Neural crest cell (in vitro differentiated cells): ENCODE results near the gene HTRA1. TPM values are rescaled to one million over a fixed set of nuclear protein-coding genes. Genes with fewer than 3 reads are reported as not detected.

Source experiments
- DNase-seq: peaks from one replicate; pipeline ENCODE4 v3.0.0; 2021; ENCODE audit warnings: low read depth, mixed read lengths, low spot score
- H3K27ac Mint-ChIP-seq: one replicate; pipeline ENCODE4 v1.8.0; 2021; ENCODE audit warnings: mild to moderate bottlenecking, mixed read lengths; ENCODE audit not compliant: unreplicated experiment
- H3K27me3 Mint-ChIP-seq: 2 replicates; pipeline ENCODE4 v1.8.0; 2021; ENCODE audit warnings: low read depth, mild to moderate bottlenecking, mixed read lengths
- H3K36me3 Mint-ChIP-seq: 2 replicates; pipeline ENCODE4 v1.8.0; 2021; ENCODE audit warnings: low read depth, mild to moderate bottlenecking, mixed read lengths
- H3K4me1 Mint-ChIP-seq: 2 replicates; pipeline ENCODE4 v1.8.0; 2021; ENCODE audit warnings: mixed read lengths
- H3K4me3 Mint-ChIP-seq: one replicate; pipeline ENCODE4 v1.8.0; 2021; ENCODE audit warnings: mild to moderate bottlenecking, mixed read lengths
- H3K9me3 Mint-ChIP-seq: 2 replicates; pipeline ENCODE4 v1.8.0; 2021; ENCODE audit warnings: mixed read lengths
- total RNA-seq: library from RNA; stranded (reverse); gene quantifications from 2 replicates; pipeline ENCODE4 v1.2.1, GENCODE V29; 2021
- TF ChIP-seq, protein P1 (sequence below): fragments of 200-600 bp; sonication (generic); conservative IDR thresholded peaks from 2 replicates; pipeline ENCODE4 v1.5.0; 2021; ENCODE audit warnings: antibody characterized with exemption, mild to moderate bottlenecking

Gene HTRA1
- total RNA-seq, 1 donor from 2014 or later, result 8.2 TPM

DNA sequence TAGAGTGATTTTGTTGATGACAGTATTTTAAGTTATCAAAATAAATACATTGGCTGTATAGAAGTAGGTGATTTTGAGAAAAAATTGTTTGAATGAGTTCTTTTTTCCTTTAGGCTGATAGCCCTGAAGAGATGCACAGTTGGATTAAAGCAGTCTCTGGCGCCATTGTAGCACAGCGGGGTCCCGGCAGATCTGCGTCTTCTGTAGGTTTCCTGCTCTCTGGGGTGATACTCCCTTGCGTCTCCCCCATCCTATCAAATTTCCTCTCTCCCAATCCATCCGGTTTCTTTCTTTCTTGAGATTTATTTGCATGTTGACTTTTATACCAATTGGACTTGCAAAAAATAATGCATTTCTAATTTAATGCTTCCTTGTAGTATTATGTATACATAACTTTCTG is 34.5 kb upstream of the HTRA1 start:
- no peak for DNase-seq
- no peaks in the 10 kb centered on the region for H3K4me1 Mint-ChIP-seq
- H3K27ac Mint-ChIP-seq, result no peak overlapping the region
- H3K27me3 Mint-ChIP-seq, result no peaks in the 10 kb centered on the region
- peaks cover 4% of the 10 kb centered on the region for H3K36me3 Mint-ChIP-seq
- H3K4me3 Mint-ChIP-seq, result no peak overlapping the region
- no peaks in the 10 kb centered on the region for H3K9me3 Mint-ChIP-seq
- TF ChIP-seq, protein P1, sequence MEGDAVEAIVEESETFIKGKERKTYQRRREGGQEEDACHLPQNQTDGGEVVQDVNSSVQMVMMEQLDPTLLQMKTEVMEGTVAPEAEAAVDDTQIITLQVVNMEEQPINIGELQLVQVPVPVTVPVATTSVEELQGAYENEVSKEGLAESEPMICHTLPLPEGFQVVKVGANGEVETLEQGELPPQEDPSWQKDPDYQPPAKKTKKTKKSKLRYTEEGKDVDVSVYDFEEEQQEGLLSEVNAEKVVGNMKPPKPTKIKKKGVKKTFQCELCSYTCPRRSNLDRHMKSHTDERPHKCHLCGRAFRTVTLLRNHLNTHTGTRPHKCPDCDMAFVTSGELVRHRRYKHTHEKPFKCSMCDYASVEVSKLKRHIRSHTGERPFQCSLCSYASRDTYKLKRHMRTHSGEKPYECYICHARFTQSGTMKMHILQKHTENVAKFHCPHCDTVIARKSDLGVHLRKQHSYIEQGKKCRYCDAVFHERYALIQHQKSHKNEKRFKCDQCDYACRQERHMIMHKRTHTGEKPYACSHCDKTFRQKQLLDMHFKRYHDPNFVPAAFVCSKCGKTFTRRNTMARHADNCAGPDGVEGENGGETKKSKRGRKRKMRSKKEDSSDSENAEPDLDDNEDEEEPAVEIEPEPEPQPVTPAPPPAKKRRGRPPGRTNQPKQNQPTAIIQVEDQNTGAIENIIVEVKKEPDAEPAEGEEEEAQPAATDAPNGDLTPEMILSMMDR, result no peak

DNA sequence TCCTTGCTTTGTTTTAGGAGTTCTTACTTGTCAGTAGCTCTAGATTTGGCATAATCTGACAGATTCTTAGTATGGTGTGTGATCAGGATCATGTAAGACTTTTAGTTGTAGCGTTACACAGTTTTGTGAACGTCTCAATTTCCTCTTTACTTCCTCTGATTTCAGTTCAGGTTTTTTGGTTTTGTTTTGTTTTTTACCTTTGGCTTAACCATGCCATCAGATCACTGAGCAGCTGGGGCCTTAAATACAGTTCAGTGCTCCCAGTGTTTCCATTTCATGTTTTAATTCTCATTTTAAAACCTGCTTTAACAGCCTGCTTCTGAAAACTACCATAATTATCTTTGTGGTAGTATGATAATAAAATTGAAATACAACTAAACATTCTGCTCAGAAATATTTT is 34.1 kb upstream of the HTRA1 start:
- no peak overlapping the region for H3K4me3 Mint-ChIP-seq
- no peaks in the 10 kb centered on the region for H3K9me3 Mint-ChIP-seq
- no peak overlapping the region for H3K27ac Mint-ChIP-seq
- TF ChIP-seq, protein P1, result no peak
- H3K4me1 Mint-ChIP-seq, result no peaks in the 10 kb centered on the region
- DNase-seq, result no peak
- peaks cover 4% of the 10 kb centered on the region for H3K36me3 Mint-ChIP-seq
- no peaks in the 10 kb centered on the region for H3K27me3 Mint-ChIP-seq

DNA sequence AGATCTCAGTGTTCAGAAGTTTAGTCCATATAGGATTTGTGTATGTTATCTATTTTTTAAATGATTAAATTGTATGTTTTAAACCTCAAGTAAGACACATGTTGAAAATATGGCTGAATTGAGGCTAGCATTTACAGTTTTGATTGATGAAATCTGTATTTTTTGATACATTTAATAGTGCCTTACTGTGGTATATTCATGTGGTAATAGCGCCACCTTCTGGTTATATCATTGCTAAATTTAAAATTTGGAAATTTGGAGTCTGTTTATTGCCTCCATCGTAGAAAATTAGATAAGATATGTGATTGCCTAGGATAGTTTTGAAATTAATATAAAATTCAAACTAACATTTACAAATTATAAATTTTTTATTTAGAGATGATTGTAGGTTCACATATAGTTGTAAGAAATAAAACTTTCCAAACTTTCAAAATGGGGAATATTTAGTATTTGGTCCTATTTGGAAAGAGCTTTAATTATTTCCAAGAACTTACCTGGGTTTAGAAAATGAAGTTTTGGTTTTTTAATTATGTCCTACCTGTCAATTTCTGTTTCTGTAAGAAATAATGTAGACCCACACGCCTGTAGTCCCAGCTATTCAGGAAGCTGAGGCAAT is 26.0 kb upstream of the HTRA1 start:
- Mint-ChIP-seq H3K27ac (no peak overlapping the region), H3K4me3 (no peak overlapping the region), H3K27me3 (no peaks in the 10 kb centered on the region), H3K36me3 (peaks cover 7% of the 10 kb centered on the region), H3K4me1 (no peaks in the 10 kb centered on the region), H3K9me3 (peaks cover 2% of the 10 kb centered on the region)
- TF ChIP-seq, protein P1, result peak; percentile 93
- no peak for DNase-seq

DNA sequence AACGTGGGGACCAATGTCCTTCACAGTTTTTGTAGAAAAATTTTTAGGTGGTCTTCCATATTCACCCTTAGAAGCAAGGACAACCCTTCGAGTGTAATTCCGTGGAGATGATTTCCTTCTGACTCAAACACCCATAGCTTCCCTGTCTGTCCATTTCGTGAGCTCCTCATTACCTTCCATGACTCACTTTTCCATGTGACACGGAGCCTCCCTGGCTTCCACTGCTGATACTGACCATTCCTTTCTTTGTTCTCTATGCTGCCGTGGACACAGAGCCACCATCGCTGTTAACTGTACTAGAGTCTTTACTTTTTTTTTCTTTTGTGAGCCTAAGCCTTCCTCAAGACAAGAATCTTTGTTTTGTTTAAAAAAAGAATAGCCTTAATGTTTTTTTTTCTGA is 19.4 kb upstream of the HTRA1 start:
- Mint-ChIP-seq H3K4me1 (peaks cover 10% of the 10 kb centered on the region), H3K27ac (peak overlapping the region; percentile 75)

DNA sequence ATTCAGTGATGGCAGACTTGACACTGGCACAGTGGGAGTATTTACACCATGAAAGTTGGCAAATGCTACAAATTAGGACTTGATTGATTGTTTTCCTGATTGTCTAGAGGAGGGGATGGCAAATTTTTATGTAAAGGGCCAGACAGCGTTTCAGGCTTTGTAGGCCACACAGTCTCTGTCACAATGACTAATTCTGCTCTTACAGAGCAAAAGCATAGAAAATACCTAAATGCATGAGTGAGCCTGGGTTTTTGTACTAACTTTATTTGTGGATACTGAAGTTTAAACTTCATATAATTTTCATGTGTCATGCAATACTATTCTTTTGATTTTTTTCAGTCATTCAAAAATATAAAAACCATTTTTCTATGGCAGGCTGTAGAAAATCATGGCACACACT is 15.9 kb upstream of the HTRA1 start:
- Mint-ChIP-seq H3K27me3 (no peaks in the 10 kb centered on the region), H3K36me3 (peaks cover 7% of the 10 kb centered on the region), H3K9me3 (peaks cover 6% of the 10 kb centered on the region), H3K27ac (no peak overlapping the region), H3K4me3 (no peak overlapping the region), H3K4me1 (peaks cover 10% of the 10 kb centered on the region)
- TF ChIP-seq, protein P1, result no peak
- no peak for DNase-seq

More for the DNA sequence above, 19.4 kb upstream of the HTRA1 start:
- peaks cover 14% of the 10 kb centered on the region for H3K36me3 Mint-ChIP-seq
- no peak overlapping the region for H3K4me3 Mint-ChIP-seq
- peaks cover 8% of the 10 kb centered on the region for H3K9me3 Mint-ChIP-seq
- TF ChIP-seq, protein P1, result no peak
- no peaks in the 10 kb centered on the region for H3K27me3 Mint-ChIP-seq
- peak; percentile 20 for DNase-seq
